ENCODE measurements around the gene EPM2A. TPM values are rescaled to one million over a fixed set of nuclear protein-coding genes. Genes with fewer than 3 reads are reported as not detected.

Gene EPM2A
- total RNA-seq, 1 donor from 2014 or later: 21.9 TPM

DNA sequence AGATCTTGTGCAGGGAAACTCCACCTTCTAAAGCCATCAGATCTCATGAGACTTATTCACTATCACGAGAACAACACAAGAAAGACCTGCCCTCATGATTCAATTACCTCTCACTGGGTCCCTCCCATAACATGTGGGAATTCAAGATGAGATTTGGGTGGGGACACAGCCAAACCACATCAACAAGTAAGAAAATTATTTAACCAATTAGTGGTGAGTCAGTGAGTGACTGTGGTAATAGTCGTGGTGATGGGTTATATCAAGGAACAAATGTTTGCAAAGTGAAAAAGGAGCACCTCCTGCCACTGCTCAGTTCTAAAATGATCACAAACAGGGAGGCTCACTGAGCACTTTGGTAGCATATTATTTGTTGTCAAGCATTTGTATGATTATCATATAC, 20.6 kb downstream of the EPM2A start:
- intact Hi-C loops (cut with micrococcal nuclease): no loop called here
- POLR2A ChIA-PET: no interaction called here

DNA sequence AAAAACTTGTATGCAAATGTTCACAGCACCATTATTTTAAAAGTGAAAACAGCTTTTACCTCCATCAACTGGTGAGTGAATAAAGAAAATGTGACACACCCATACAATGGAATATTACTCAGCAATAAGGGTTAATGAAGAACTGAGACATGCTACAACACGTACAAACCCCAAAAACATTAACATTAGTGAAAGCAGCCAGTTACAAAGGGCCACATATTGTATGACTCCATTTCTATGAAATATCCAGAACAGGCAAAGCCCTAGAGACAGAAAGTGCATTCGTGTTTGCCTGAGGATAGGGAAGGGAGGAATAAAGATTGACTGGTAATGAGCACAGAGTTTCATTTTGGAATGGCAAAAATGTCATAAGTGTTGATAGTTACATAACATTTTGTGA, 21.5 kb downstream of the EPM2A start:
- intact Hi-C loops (cut with micrococcal nuclease): no loop called here
- ChIA-PET CTCF (no interaction called here), POLR2A (no interaction called here)
- TF ChIP-seq, protein P1, sequence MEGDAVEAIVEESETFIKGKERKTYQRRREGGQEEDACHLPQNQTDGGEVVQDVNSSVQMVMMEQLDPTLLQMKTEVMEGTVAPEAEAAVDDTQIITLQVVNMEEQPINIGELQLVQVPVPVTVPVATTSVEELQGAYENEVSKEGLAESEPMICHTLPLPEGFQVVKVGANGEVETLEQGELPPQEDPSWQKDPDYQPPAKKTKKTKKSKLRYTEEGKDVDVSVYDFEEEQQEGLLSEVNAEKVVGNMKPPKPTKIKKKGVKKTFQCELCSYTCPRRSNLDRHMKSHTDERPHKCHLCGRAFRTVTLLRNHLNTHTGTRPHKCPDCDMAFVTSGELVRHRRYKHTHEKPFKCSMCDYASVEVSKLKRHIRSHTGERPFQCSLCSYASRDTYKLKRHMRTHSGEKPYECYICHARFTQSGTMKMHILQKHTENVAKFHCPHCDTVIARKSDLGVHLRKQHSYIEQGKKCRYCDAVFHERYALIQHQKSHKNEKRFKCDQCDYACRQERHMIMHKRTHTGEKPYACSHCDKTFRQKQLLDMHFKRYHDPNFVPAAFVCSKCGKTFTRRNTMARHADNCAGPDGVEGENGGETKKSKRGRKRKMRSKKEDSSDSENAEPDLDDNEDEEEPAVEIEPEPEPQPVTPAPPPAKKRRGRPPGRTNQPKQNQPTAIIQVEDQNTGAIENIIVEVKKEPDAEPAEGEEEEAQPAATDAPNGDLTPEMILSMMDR (IDR thresholded peaks at IDR 0.05): no peak
- Mint-ChIP-seq H3K27me3 (no peaks in the 10 kb centered on the region), H3K4me1 (no peaks in the 10 kb centered on the region), H3K4me3 (no peak overlapping the region), H3K27ac (no peak overlapping the region), H3K36me3 (ENCODE audit: low read depth) (peaks cover 53% of the 10 kb centered on the region), H3K9me3 (peaks cover 14% of the 10 kb centered on the region)
- DNase-seq (no peak), ATAC-seq (ENCODE audit: low read depth) (no peak)

More for the DNA sequence above, 20.6 kb downstream of the EPM2A start:
- H3K27me3 Mint-ChIP-seq: no peaks in the 10 kb centered on the region
- DNase-seq (no peak), ATAC-seq (ENCODE audit: low read depth) (no peak)
- H3K9me3 Mint-ChIP-seq: peaks cover 14% of the 10 kb centered on the region
- CTCF ChIA-PET: interaction anchor here (1.3 kb wide), 1 partner anchor 11 kb away, joined by 3 read pairs; no protein-coding TSS in a partner anchor
- peaks cover 44% of the 10 kb centered on the region for H3K36me3 Mint-ChIP-seq (ENCODE audit: low read depth)
- H3K27ac Mint-ChIP-seq: no peak overlapping the region
- no peaks in the 10 kb centered on the region for H3K4me1 Mint-ChIP-seq
- no peak overlapping the region for H3K4me3 Mint-ChIP-seq
- TF ChIP-seq, protein P1 (IDR thresholded peaks at IDR 0.05): no peak

DNA sequence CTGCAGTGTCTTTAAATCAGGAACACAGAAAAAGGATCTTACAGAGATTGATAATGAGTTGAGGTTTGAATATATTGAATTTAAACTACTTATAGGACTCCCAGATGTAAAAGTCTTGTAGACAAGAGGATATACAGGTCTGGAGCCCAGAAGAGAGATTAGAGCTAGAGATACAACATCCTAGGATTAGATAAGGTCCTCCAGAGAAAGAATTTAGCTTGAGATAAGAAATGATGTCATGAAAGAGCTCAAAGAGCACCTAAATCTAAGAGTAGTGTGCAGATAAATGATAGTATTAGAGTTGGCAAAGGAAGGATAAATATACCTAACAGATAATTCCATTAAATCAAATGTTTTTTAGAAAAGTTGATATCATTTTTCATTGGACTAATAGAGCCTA, 23.9 kb downstream of the EPM2A start:
- POLR2A ChIA-PET: no interaction called here
- TF ChIP-seq, protein P1 (IDR thresholded peaks at IDR 0.05): no peak
- peaks cover 57% of the 10 kb centered on the region for H3K36me3 Mint-ChIP-seq (ENCODE audit: low read depth)
- no peak overlapping the region for H3K4me3 Mint-ChIP-seq
- H3K9me3 Mint-ChIP-seq: peaks cover 20% of the 10 kb centered on the region
- H3K27ac Mint-ChIP-seq: no peak overlapping the region
- intact Hi-C loops (cut with micrococcal nuclease): no loop called here
- CTCF ChIA-PET: no interaction called here
- no peaks in the 10 kb centered on the region for H3K4me1 Mint-ChIP-seq
- ATAC-seq (ENCODE audit: low read depth): no peak
- DNase-seq: no peak
- H3K27me3 Mint-ChIP-seq: no peaks in the 10 kb centered on the region

DNA sequence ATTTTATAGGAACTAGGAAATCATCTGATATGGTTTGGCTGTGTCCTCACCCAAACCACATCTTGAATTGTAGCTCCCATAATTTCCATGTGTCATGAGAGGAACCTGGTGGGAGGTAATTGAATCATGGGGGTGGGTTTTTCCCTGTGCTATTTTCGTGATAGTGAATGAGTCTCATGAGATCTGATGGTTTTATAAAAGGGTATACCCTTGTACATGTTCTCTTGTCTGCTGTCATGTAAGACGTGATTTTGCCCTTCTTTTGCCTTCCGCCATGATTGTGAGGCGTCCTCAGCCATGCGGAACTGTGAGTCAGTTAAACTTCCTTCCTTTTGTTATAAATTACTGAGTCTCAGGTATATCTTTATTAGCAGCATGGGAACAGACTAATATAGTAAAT, 27.9 kb downstream of the EPM2A start:
- intact Hi-C loops (cut with micrococcal nuclease): no loop called here
- Mint-ChIP-seq H3K4me3 (no peak overlapping the region), H3K4me1 (peaks cover 5% of the 10 kb centered on the region), H3K27ac (no peak overlapping the region), H3K36me3 (ENCODE audit: low read depth) (peaks cover 28% of the 10 kb centered on the region), H3K27me3 (no peaks in the 10 kb centered on the region), H3K9me3 (peaks cover 8% of the 10 kb centered on the region)
- ChIA-PET POLR2A (no interaction called here), CTCF (no interaction called here)
- ATAC-seq (ENCODE audit: low read depth) (no peak), DNase-seq (no peak)
- TF ChIP-seq, protein P1 (IDR thresholded peaks at IDR 0.05): no peak

DNA sequence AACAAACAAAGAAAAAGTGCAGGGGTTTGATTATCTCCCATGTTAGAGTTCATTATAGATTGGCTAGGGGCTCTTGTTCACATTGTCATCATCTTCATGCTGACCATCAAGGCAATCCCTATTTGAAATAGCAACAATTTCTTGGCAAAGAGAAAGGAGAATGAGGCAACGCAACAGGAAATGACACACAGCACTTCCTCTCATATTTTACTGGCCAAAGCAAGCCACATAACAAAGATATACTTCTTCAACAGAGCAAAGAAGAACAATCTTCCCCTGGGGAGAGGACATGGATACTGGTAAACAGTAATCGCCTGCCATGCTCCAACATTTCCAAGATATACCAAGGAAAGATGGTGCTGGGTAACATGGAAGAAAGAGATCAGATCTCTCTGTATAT, 29.8 kb downstream of the EPM2A start:
- intact Hi-C loops (cut with micrococcal nuclease): loop anchor here (2.0 kb wide), 1 partner anchor 29 kb away; the partner anchor contains the start of gene EPM2A
- Mint-ChIP-seq H3K4me1 (peaks cover 5% of the 10 kb centered on the region), H3K27me3 (no peaks in the 10 kb centered on the region), H3K9me3 (peaks cover 6% of the 10 kb centered on the region), H3K36me3 (ENCODE audit: low read depth) (peaks cover 22% of the 10 kb centered on the region), H3K27ac (no peak overlapping the region), H3K4me3 (no peak overlapping the region)
- ChIA-PET CTCF (no interaction called here), POLR2A (no interaction called here)
- DNase-seq (no peak), ATAC-seq (ENCODE audit: low read depth) (no peak)
- TF ChIP-seq, protein P1 (IDR thresholded peaks at IDR 0.05): no peak

Data from activated B cell treated with CpG ODN at 0.5 μM for 24 hours (primary cell).